RWPE1 (cell line): ENCODE measurements around the gene DYDC2.

ENCODE experiments used
- CTCF ChIA-PET: fragments of 350-600 bp; sonication (Branson Sonifier 250); formaldehyde crosslinking; extraction: SDS; loops from one replicate; lab custom pipeline; 2021; lab: Yijun Ruan, JAX
- POLR2A ChIA-PET: fragments of 400-600 bp; formaldehyde crosslinking; extraction: SDS; loops from one replicate; lab custom pipeline; 2020; ENCODE audit warnings: antibody characterized with exemption; ENCODE audit not compliant: low non-redundant PET; lab: Yijun Ruan, JAX
- DNase-seq: peaks from one replicate; pipeline ENCODE4 v3.0.0; 2012; ENCODE audit warnings: low spot score
- H3K27ac ChIP-seq: fragments of 450-650 bp; 2 replicates; pipeline ENCODE4 v1.5.1; 2017
- TF ChIP-seq, protein P1 (sequence below): fragments of 450-650 bp; conservative IDR thresholded peaks from 2 replicates; pipeline ENCODE4 v1.5.1; 2017; ENCODE audit warnings: low read depth, mild to moderate bottlenecking

Gene DYDC2

DNA sequence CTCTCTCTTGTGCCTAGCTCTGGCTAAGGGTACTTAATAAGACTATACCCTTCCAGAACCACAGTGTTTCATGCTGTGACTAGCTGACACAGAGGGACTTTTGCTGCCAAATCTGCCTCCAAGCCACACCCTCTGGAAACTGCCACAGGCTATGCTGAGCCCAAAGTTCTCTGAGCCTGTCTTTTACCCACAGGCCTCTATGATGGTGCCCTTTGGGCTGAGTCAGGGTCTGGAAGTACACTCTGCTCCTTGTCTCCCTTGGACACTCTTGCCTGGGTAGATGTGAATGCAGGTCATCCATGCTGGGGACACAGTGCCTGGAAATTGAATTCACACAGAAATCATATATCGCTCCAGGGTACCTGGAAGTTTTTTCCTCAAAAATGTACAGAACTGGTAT lies 22.6 kb upstream of the DYDC2 start:
- TF ChIP-seq, protein P1, sequence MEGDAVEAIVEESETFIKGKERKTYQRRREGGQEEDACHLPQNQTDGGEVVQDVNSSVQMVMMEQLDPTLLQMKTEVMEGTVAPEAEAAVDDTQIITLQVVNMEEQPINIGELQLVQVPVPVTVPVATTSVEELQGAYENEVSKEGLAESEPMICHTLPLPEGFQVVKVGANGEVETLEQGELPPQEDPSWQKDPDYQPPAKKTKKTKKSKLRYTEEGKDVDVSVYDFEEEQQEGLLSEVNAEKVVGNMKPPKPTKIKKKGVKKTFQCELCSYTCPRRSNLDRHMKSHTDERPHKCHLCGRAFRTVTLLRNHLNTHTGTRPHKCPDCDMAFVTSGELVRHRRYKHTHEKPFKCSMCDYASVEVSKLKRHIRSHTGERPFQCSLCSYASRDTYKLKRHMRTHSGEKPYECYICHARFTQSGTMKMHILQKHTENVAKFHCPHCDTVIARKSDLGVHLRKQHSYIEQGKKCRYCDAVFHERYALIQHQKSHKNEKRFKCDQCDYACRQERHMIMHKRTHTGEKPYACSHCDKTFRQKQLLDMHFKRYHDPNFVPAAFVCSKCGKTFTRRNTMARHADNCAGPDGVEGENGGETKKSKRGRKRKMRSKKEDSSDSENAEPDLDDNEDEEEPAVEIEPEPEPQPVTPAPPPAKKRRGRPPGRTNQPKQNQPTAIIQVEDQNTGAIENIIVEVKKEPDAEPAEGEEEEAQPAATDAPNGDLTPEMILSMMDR = no peak
- POLR2A ChIA-PET = no interaction called here
- no peak for DNase-seq
- no peak overlapping the region for H3K27ac ChIP-seq
- CTCF ChIA-PET = interaction anchor here (0.7 kb wide), 1 partner anchor 44 kb away, joined by 3 read pairs; no protein-coding TSS in a partner anchor

DNA sequence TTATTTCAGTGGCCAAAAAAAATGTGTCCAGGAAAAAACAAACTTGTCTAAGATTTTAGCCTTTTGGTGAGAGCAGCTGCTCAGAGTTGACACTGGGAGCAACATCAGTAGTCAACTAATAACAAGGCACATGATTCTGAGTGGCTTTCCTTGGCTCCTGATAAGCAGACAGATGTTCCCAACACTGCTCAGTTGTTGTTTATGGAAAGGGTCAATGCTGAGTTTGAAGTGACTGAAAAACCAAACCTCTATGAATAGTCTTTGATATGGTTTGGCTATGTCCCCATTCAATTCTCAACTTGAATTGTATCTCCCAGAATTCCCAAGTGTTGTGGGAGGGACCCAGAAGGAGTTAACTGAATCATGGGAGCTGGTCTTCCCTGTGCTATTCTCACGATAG lies 12.3 kb upstream of the DYDC2 start:
- CTCF ChIA-PET = no interaction called here
- POLR2A ChIA-PET = no interaction called here
- no peak for DNase-seq
- no peak overlapping the region for H3K27ac ChIP-seq
- TF ChIP-seq, protein P1 = no peak

DNA sequence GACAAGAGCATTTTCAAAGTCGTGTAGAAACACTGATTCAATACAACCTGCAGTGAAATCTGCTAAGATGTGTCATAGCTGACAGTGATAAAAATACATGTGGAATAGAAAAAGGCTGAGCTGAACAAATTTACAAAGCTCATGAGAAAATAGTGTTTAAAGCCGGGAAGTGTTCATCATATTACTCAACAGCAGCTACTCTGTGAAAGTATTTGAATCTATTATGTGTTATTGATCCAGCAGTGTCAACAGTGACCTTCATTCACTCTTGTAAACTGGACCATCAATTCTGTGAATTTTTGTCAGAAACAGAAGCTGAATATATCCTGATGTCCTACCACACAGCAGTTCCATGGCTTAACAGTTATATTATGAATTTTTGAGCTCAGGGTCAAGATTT lies 11.7 kb upstream of the DYDC2 start:
- CTCF ChIA-PET = no interaction called here
- TF ChIP-seq, protein P1 = no peak
- POLR2A ChIA-PET = interaction anchor here (0.6 kb wide), 1 partner anchor 18 kb away, joined by 3 read pairs; no protein-coding TSS in a partner anchor
- no peak for DNase-seq
- H3K27ac ChIP-seq = no peak overlapping the region

DNA sequence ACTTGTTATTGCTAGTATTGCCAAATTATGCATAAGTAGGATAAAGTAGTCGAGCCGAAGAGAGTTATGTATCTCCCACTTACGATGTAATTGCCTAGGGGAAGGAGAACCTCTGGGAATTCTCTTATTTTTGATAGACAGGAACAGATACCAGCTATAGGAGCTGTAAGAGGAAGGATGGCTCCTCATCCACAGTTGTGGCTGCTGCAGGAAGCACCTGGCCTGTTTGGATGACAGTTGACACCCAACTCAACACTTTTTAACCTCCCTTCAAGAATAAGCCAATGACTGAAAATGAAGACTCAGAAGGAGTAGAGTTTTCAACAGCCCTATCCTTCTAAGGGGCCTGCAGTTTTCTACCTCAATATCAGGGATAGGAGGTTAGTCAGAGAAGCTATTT lies 6.3 kb upstream of the DYDC2 start:
- POLR2A ChIA-PET = no interaction called here
- TF ChIP-seq, protein P1 = no peak
- DNase-seq = no peak
- CTCF ChIA-PET = interaction anchor here (0.5 kb wide), 1 partner anchor 28 kb away, joined by 3 read pairs; no protein-coding TSS in a partner anchor
- H3K27ac ChIP-seq = no peak overlapping the region

DNA sequence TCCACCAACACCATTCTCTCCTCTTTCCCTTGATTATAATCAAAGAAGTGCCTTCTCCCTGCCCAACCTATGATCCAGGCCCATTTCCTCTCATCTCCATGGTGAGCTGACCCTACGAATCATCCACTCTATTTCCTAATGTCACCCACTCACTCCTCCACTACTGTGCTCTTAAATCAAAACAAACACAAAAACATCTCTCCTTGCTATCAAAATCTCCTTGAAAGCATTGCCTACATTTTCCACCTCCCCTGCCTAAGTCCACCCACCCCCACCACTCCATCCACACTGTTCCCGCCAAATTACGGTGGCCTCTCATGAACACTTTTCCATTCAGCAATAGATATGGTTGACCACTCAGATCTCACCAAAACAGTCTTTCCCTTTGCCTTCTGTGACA lies 5.4 kb upstream of the DYDC2 start:
- ChIA-PET POLR2A (no interaction called here), CTCF (no interaction called here)
- TF ChIP-seq, protein P1 = no peak
- no peak overlapping the region for H3K27ac ChIP-seq
- no peak for DNase-seq

DNA sequence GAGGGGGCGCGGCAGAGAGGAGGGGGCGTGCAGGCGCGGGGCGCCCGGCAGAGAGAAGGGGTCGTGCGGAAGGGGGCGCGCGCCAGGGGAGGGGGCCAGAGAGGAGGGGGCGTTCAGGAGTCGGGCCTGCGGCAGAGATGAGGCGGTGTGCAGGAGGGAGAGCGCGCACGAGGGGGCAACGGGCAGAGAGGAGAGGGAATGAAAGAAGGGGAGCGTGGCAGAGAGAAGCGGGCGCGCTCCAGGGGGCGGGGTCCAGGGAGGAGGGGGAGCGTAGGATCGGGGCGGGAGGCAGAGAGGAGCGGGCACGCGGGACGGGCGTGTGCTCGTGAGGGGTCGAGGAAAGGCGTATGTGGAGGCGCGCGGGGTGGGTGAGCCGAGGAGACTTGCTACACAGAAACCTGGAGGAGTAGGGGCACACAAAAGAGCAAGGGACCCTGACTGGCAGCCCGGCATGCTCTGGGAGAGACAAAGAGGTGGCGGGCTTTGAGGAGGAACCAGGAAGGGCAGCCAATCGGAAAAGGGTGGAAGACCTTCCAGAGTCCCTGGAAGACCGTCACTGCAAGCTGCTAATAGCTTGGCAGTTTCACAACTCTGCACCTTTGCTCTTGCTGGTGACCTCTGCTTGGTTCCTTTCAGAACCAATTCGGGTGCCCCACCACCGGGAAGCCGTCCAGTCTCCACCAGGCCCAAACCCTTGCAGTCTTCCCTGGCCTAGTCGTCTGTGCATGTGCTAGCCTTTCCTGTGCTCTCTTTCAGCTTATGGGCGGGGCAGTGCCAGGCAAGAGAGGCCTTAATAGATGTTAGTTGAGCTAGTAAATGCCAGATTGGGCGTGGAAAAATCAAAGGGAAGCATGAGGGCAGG lies 639 bp downstream of the DYDC2 start:
- no peak overlapping the region for H3K27ac ChIP-seq
- TF ChIP-seq, protein P1 = no peak
- DNase-seq = peak; percentile 24
- POLR2A ChIA-PET = no interaction called here
- CTCF ChIA-PET = no interaction called here
